Gastrocnemius medialis (tissue), 4 donors: ENCODE results near the gene SIAH2.

Experiments used
- POLR2A ChIP-seq, 2 donors: fragments of 450-650 bp; IDR thresholded peaks; one replicate each; pipeline ENCODE4 v1.6.1; 2017; ENCODE audit warnings: antibody characterized with exemption in 2 of 2, mild to moderate bottlenecking in 2 of 2, moderate library complexity in 2 of 2
- TF ChIP-seq, protein P1 (sequence below), 5 experiments: fragments of 450-650 bp in 3 of 5; fragments of 200-600 bp in 2 of 5; sonication (generic) in 2 of 5; IDR thresholded peaks in 4 of 5; conservative IDR thresholded peaks in 1 of 5; 1 replicate in 4 of 5; 2 replicates in 1 of 5; pipeline ENCODE4 v1.5.1; 2016 to 2019; ENCODE audit warnings: antibody characterized with exemption in 5 of 5, mild to moderate bottlenecking in 3 of 5, moderate library complexity in 3 of 5

DNA sequence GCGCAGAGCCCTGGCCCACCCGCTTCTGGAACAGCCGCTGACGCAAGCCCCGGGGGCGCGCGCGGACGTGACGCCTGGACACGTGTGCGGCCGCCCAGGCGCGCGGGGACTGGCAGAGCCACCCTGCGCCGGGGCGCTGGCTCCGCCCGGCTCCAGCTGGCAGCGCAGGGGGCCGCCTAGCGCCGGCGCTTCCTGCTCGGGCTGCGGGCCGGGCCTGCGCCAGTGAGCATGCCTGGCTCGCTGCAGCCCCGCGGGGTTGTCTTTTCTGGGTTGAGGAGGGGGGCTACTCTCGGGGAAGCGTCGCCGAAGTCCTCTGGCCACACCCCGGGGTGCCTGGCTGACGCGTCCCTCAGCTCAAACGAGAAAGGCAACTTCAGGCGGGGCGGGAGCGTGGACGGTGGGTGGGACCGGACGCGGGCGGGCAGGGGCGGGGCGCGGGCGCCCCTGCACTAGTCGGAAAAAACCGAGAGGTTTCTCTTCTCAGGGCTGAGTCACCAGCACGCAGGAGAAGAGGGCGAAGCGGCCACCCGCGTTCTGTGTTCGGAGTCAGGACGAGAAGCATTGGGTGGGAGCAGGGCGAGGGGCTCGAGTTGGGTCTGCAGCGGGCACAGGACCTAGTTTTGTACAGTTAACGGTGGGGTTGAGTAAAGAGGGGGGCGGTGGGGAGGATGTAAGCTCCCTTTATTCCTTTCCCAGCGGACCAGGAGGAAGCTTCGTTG lies at the start of gene SIAH2:
- TF ChIP-seq POLR2A (IDR thresholded peaks at IDR 0.05), result peak; percentile 87 to 98
- TF ChIP-seq, protein P1, sequence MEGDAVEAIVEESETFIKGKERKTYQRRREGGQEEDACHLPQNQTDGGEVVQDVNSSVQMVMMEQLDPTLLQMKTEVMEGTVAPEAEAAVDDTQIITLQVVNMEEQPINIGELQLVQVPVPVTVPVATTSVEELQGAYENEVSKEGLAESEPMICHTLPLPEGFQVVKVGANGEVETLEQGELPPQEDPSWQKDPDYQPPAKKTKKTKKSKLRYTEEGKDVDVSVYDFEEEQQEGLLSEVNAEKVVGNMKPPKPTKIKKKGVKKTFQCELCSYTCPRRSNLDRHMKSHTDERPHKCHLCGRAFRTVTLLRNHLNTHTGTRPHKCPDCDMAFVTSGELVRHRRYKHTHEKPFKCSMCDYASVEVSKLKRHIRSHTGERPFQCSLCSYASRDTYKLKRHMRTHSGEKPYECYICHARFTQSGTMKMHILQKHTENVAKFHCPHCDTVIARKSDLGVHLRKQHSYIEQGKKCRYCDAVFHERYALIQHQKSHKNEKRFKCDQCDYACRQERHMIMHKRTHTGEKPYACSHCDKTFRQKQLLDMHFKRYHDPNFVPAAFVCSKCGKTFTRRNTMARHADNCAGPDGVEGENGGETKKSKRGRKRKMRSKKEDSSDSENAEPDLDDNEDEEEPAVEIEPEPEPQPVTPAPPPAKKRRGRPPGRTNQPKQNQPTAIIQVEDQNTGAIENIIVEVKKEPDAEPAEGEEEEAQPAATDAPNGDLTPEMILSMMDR (IDR thresholded peaks at IDR 0.05 in 4 of 5, conservative IDR thresholded peaks at IDR 0.05 in 1 of 5), result peak in 1 of 5 experiments; percentile 21
